Anterior cingulate cortex (tissue), 58 donors: ENCODE data around the gene LRRC1.
A peak's percentile ranks its signal among the peaks of the same experiment; 100 is the strongest.

Experiments used
- DNase-seq, 58 donors: peaks; one replicate each; lab custom pipeline; 2025; lab: John Stamatoyannopoulos, UW

Gene LRRC1

GRCh38 chr6:53837865-53838769 lies 43.3 kb downstream of the LRRC1 start:
- peak in 39 of 58 donors; percentile 4 to 82 (median 45) for DNase-seq

GRCh38 chr6:53840027-53840426 lies 45.2 kb downstream of the LRRC1 start:
- DNase-seq, result no peak

- DNase-seq, result no peak
Measured at GRCh38 chr6:53845280-53846195, 50.7 kb downstream of the LRRC1 start.

GRCh38 chr6:53846250-53846649 lies 51.4 kb downstream of the LRRC1 start:
- DNase-seq, result peak in 1 of 58 donors; percentile 28

GRCh38 chr6:53847796-53848314 lies 53.0 kb downstream of the LRRC1 start:
- DNase-seq, result no peak

- no peak for DNase-seq
Measured at GRCh38 chr6:53850527-53850926, 55.7 kb downstream of the LRRC1 start.

GRCh38 chr6:53851561-53851960 lies 56.8 kb downstream of the LRRC1 start:
- no peak for DNase-seq

- no peak for DNase-seq
Measured at GRCh38 chr6:53852805-53853204, 58.0 kb downstream of the LRRC1 start.

- DNase-seq, result no peak
Measured at GRCh38 chr6:53854843-53855567, 60.2 kb downstream of the LRRC1 start.

- DNase-seq, result no peak
Measured at GRCh38 chr6:53855940-53856339, 61.1 kb downstream of the LRRC1 start.

- no peak for DNase-seq
Measured at GRCh38 chr6:53857318-53858094, 62.7 kb downstream of the LRRC1 start.

GRCh38 chr6:53858196-53858595 lies 63.4 kb downstream of the LRRC1 start:
- no peak for DNase-seq

- DNase-seq, result no peak
Measured at GRCh38 chr6:53858913-53859312, 64.1 kb downstream of the LRRC1 start.

- no peak for DNase-seq
Measured at GRCh38 chr6:53860511-53860910, 65.7 kb downstream of the LRRC1 start.

GRCh38 chr6:53861518-53861917 lies 66.7 kb downstream of the LRRC1 start:
- DNase-seq, result no peak

GRCh38 chr6:53862662-53863462 lies 68.1 kb downstream of the LRRC1 start:
- peak in 40 of 58 donors; percentile 4 to 86 (median 37) for DNase-seq

- no peak for DNase-seq
Measured at GRCh38 chr6:53864781-53865180, 70.0 kb downstream of the LRRC1 start.

GRCh38 chr6:53866226-53866625 lies 71.4 kb downstream of the LRRC1 start:
- peak in 1 of 58 donors; percentile 38 for DNase-seq

GRCh38 chr6:53868626-53869025 lies 73.8 kb downstream of the LRRC1 start:
- no peak for DNase-seq
